Measurements from ENCODE around the gene SELENOO. TPM values are rescaled to one million over a fixed set of nuclear protein-coding genes. Genes with fewer than 3 reads are reported as not detected.

SELENOO gene
- total RNA-seq, 1 experiment from 2014 or later = 29.6 TPM

DNA sequence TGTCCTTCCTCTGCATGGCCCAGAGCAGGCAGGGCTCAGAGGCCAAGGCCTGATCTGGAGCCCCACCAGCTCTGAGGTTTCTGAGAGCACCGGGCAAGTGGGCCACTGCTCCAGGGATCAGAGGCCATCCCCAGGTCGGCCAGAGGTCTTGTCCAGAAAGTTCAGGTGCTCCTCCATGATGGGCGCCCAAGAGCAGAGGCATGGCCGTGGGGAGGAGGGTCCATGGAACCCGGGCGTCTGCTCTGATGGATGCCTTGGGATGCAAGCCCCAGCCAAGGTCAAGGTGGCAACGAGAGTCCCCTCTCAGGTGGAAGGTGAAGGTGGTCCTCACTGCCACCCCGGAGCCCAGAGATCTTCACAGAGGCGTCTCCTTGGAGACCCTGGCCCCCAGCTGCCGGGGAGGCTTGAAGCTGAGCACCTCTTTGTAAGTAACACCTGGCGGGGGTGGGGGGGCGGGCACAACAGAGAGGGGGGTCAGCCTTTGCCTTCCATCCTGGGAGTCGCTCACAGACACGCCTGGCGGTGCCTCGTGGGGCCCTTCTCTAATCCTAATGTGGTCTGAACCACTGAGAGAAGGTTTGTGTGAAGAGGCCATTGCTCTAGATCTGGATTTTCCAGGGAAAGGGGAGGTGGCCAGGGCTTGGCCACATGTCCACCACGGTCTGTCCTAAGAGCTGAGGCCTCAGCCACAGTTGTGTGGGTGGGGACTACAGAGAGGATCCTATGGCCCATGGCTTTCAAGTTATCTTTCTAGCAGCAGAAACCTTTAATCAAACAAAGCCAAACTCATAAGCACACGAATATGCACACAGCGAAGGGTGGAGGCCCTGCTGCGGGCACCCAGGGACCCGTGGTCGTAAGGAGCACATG, 52.5 kb downstream of the SELENOO start:
- Histone ChIP-seq H3K27me3 (ENCODE audit: insufficient read depth, low read length) (no peaks in the 10 kb centered on the region), H4K20me1 (ENCODE audit: insufficient read depth) (no peaks in the 10 kb centered on the region), H3K4me2 (ENCODE audit: low read length) (no peak overlapping the region), H2AFZ (ENCODE audit: low read depth, low read length, poor library complexity, severe bottlenecking) (no peak overlapping the region), H3K9ac (ENCODE audit: low read length) (no peak overlapping the region), H3K9me3 (ENCODE audit: control insufficient read depth in 1 of 2, insufficient read depth in 1 of 2, low read depth in 1 of 2, low read length in 2 of 2) (no peaks in the 10 kb centered on the region), H3K79me2 (ENCODE audit: insufficient read depth, low read length) (peaks cover 22% of the 10 kb centered on the region; the same call in 1 of the 2 replicates), H3K36me3 (ENCODE audit: control insufficient read depth in 1 of 2, insufficient read depth in 2 of 2, low read length in 2 of 2) (peaks cover 0 to 11% of the 10 kb centered on the region in 2 experiments; a peak in 2 of 4 replicates), H3K4me1 (ENCODE audit: control insufficient read depth in 1 of 2, insufficient read depth in 2 of 2, low read length in 2 of 2) (peaks cover 8 to 36% of the 10 kb centered on the region in 2 experiments; a peak in 3 of 4 replicates), H3K27ac (ENCODE audit: low read depth, low read length) (peak overlapping the region; percentile 99; the same call in 1 of the 2 replicates), H3K9me2 (ENCODE audit: insufficient read depth) (no peaks in the 10 kb centered on the region), H3K4me3 (replicated peaks in 1 of 2; ENCODE audit: low read depth in 1 of 2, low read length in 2 of 2) (no peak overlapping the region)
- TF ChIP-seq, protein P1, sequence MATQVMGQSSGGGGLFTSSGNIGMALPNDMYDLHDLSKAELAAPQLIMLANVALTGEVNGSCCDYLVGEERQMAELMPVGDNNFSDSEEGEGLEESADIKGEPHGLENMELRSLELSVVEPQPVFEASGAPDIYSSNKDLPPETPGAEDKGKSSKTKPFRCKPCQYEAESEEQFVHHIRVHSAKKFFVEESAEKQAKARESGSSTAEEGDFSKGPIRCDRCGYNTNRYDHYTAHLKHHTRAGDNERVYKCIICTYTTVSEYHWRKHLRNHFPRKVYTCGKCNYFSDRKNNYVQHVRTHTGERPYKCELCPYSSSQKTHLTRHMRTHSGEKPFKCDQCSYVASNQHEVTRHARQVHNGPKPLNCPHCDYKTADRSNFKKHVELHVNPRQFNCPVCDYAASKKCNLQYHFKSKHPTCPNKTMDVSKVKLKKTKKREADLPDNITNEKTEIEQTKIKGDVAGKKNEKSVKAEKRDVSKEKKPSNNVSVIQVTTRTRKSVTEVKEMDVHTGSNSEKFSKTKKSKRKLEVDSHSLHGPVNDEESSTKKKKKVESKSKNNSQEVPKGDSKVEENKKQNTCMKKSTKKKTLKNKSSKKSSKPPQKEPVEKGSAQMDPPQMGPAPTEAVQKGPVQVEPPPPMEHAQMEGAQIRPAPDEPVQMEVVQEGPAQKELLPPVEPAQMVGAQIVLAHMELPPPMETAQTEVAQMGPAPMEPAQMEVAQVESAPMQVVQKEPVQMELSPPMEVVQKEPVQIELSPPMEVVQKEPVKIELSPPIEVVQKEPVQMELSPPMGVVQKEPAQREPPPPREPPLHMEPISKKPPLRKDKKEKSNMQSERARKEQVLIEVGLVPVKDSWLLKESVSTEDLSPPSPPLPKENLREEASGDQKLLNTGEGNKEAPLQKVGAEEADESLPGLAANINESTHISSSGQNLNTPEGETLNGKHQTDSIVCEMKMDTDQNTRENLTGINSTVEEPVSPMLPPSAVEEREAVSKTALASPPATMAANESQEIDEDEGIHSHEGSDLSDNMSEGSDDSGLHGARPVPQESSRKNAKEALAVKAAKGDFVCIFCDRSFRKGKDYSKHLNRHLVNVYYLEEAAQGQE (IDR thresholded peaks at IDR 0.05; ENCODE audit: low read depth) = no peak
- no peak for TF ChIP-seq POLR2A (IDR thresholded peaks at IDR 0.05; ENCODE audit: borderline replicate concordance, extremely low read depth, insufficient read depth, insufficient read length)
- TF ChIP-seq CEBPB (IDR thresholded peaks at IDR 0.05; ENCODE audit: low read depth) = no peak
- TF ChIP-seq, protein P2, sequence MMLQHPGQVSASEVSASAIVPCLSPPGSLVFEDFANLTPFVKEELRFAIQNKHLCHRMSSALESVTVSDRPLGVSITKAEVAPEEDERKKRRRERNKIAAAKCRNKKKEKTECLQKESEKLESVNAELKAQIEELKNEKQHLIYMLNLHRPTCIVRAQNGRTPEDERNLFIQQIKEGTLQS (IDR thresholded peaks at IDR 0.05) = no peak
- no peak for TF ChIP-seq POLR2AphosphoS5 (IDR thresholded peaks at IDR 0.05; ENCODE audit: low read depth, low read length)
- TF ChIP-seq, protein P3, sequence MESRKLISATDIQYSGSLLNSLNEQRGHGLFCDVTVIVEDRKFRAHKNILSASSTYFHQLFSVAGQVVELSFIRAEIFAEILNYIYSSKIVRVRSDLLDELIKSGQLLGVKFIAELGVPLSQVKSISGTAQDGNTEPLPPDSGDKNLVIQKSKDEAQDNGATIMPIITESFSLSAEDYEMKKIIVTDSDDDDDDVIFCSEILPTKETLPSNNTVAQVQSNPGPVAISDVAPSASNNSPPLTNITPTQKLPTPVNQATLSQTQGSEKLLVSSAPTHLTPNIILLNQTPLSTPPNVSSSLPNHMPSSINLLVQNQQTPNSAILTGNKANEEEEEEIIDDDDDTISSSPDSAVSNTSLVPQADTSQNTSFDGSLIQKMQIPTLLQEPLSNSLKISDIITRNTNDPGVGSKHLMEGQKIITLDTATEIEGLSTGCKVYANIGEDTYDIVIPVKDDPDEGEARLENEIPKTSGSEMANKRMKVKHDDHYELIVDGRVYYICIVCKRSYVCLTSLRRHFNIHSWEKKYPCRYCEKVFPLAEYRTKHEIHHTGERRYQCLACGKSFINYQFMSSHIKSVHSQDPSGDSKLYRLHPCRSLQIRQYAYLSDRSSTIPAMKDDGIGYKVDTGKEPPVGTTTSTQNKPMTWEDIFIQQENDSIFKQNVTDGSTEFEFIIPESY (IDR thresholded peaks at IDR 0.05; ENCODE audit: extremely low read depth, insufficient replicate concordance, low read length) = no peak
- no peak for TF ChIP-seq EGR1 (IDR thresholded peaks at IDR 0.05; ENCODE audit: low read depth)
- ChIA-PET POLR2A (interaction anchor here (0.9 kb wide), 1 partner anchor 9 kb away, joined by 4 read pairs; no protein-coding TSS in a partner anchor), CTCF (interaction anchor here (0.6 to 3.0 kb wide), 7 partner anchors 8 to 90 kb away, joined by 3 to 17 read pairs (median 4); partner anchors contain the start of gene MAPK12), RAD21 (ENCODE audit: low non-redundant PET in 1 of 2, low total read pairs in 2 of 2, uncharacterized antibody in 2 of 2, unreplicated experiment in 2 of 2) (interaction anchor here (0.6 to 1.3 kb wide), 4 partner anchors 71 to 113 kb away, joined by 3 to 5 read pairs (median 4); no protein-coding TSS in a partner anchor)
- intact Hi-C loops (cut with micrococcal nuclease) = loop anchor here (5.0 kb wide), 1 partner anchor 244 kb away; no protein-coding TSS in a partner anchor
- no peak for DNase-seq (ENCODE audit: low read depth, low spot score)
- no TSS peak for BruUV-seq (replicated peaks)
- no peak for ATAC-seq

Data from HCT116 (cell line).